T-helper 9 cell (primary cell): ENCODE results near the gene BTF3.
"Not testable (repeated sequence)": the region's sequence is repeated elsewhere in the genome, so short reads cannot be mapped to it uniquely, and the experiment has no call there.

Source experiments
- DNase-seq: peaks from one replicate; pipeline ENCODE4 v3.0.0-alpha.2; 2020
- total RNA-seq, 2 donors: gene quantifications; one replicate each; lab custom pipeline; 2026; lab: John Stamatoyannopoulos, UW

BTF3 gene
- total RNA-seq: 425 to 449 reads per million in 2 donors

- peak; percentile 87 for DNase-seq
These were observed at the start of gene BTF3 for GRCh38 chr5:73498057-73498992. BTF3 (plus strand) TSS chr5:73498442; CDS start chr5:73498668, 226 bp downstream.

- DNase-seq: no peak
These were observed 49.6 kb upstream of the BTF3 start, which contains the start of gene FOXD1 for GRCh38 chr5:73448463-73449136. FOXD1 (minus strand) TSS chr5:73448777; CDS start chr5:73448362, 415 bp downstream.

- no peak for DNase-seq
These were observed 48.1 kb upstream of the BTF3 start for GRCh38 chr5:73450137-73450536.

GRCh38 chr5:73450672-73451223, 47.5 kb upstream of the BTF3 start:
- no peak for DNase-seq

GRCh38 chr5:73451224-73452130, 46.8 kb upstream of the BTF3 start:
- DNase-seq: peak; percentile 70

- DNase-seq: no peak
These were observed 46.0 kb upstream of the BTF3 start for GRCh38 chr5:73452215-73452614.

GRCh38 chr5:73454379-73455036, 43.7 kb upstream of the BTF3 start:
- no peak for DNase-seq

GRCh38 chr5:73456462-73456861, 41.8 kb upstream of the BTF3 start:
- not testable (repeated sequence) for DNase-seq

GRCh38 chr5:73459366-73459765, 38.9 kb upstream of the BTF3 start:
- DNase-seq: no peak

GRCh38 chr5:73460133-73460532, 38.1 kb upstream of the BTF3 start:
- DNase-seq: no peak

GRCh38 chr5:73464016-73464745, 34.1 kb upstream of the BTF3 start:
- no peak for DNase-seq

- not testable (repeated sequence) for DNase-seq
These were observed 29.6 kb upstream of the BTF3 start for GRCh38 chr5:73468638-73469037.

- no peak for DNase-seq
These were observed 28.4 kb upstream of the BTF3 start for GRCh38 chr5:73469878-73470277.

- DNase-seq: no peak
These were observed 26.6 kb upstream of the BTF3 start for GRCh38 chr5:73471654-73472053.

GRCh38 chr5:73472116-73472515, 26.1 kb upstream of the BTF3 start:
- no peak for DNase-seq

GRCh38 chr5:73480500-73480899, 17.7 kb upstream of the BTF3 start:
- DNase-seq: no peak

GRCh38 chr5:73482383-73483136, 15.7 kb upstream of the BTF3 start:
- no peak for DNase-seq

- DNase-seq: no peak
These were observed 14.6 kb upstream of the BTF3 start for GRCh38 chr5:73483676-73484075.

- no peak for DNase-seq
These were observed 13.7 kb upstream of the BTF3 start for GRCh38 chr5:73484511-73484910.

GRCh38 chr5:73485715-73486114, 12.5 kb upstream of the BTF3 start:
- no peak for DNase-seq
